ENCODE measurements around the gene PCNX1. TPM values are rescaled to one million over a fixed set of nuclear protein-coding genes. Genes with fewer than 3 reads are reported as not detected.

Gene PCNX1
- total and polyA plus RNA-seq, 4 donors = 5.7 to 41.2 (median 18.2) TPM

Small RNA genes lying within 50 kb of the gene (small RNA-seq; reads per million reads assigned to genes)
- gene AC005230.1 = not detected
- not detected for gene GTF3AP2

Other genes with a start within 250 kb of the PCNX1 start
- gene MAP3K9, start 97.9 kb upstream of the PCNX1 start, total RNA-seq = 1 to 10 TPM in 1 of 2 donors, under 1 TPM in 1; 0.65 to 5.2 TPM
- gene MAP3K9, start 97.9 kb upstream of the PCNX1 start, polyA plus RNA-seq = under 1 TPM; 0.78 to 0.82 TPM

Measured in liver (tissue), 5 donors.